CD4-positive, alpha-beta T cell treated with Interleukin-12 subunit alpha and Interleukin-12 subunit beta, for 1 hour (primary cell): ENCODE data around the gene EXOG.

Experiments
- DNase-seq: peaks from one replicate; pipeline ENCODE4 v3.0.0-alpha.2; 2020

The EXOG gene

DNA sequence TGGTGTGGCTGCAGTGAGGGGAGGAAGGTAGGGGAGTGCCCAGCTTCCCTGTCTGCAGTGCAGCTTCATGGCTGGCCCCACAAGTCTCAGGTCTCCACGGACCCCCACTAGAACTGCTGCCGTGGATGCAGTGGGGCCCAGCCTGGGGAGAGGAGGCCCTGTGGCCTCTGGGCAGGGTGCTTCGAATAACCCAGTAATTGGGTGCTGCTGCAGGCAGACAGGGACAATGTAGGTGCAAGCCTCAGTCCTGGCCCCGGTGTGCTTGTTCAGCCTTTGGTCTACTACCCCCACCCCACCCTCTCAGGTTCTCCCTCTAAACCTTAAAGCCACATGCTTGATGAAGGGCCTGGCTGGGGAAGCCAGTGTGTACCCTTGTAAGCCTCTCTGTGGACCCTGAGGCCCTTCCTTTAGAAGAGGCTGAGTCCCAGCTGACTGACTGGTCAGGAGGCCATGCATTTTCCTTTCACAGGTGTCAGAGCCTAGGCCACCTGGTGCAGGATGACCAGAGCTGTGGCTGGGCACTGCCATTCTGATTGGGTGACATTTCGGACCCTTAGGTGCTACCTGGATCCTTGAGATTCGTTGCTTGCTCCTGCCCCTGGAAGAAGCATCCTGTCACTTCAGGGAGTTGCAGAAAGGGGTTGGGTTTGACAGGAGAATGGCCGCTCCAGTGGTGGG lies 21.1 kb upstream of the EXOG start:
- DNase-seq: no peak

DNA sequence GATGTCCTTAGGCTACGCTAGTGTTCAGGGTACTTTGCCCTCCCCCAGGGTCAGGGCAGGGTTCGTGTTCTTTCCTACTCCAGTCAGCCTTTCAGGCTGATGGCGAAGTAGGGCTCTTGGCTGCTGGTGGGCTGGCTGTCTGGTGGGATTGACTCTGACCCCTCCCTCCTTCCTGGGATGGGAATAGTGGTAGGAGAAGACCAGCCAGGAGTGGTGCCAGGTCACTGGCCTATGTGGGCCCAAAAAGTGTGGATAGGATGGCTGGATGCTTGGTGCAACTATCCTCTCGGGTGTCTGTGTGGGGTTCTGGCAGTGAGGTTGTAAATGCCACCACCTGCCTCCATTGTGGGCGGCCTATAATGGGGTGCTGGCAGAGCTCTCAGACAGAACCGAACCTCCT lies 20.4 kb upstream of the EXOG start:
- no peak for DNase-seq

DNA sequence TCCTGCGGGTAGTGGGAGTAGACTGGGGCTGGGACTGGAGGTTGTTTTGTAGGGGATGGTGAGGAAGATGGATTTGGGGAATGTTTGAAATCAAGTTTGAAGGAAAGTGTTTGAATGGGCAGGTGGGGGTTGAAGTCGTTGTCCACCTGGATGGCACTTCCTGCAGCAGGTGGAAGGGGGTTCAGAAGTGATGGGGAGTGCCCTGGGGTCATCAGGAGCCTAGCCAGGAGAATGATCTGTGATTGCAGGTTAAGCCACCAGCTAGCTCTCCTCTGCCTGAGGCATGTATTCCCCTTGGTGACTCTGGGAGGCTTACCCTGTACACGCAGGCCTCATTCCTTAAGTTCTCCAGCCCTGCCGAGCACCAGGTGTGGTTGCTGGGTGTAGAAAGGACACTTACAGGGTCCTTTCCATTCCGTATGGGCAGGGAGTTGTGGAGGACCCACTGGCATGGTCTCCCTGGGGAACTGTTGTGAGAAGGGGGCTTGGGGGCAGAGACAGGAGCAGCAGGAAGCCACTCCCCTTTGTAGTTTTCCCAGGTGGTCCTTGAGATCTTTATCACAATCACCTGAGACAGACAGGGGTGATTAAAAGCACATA lies 19.9 kb upstream of the EXOG start:
- DNase-seq: no peak

DNA sequence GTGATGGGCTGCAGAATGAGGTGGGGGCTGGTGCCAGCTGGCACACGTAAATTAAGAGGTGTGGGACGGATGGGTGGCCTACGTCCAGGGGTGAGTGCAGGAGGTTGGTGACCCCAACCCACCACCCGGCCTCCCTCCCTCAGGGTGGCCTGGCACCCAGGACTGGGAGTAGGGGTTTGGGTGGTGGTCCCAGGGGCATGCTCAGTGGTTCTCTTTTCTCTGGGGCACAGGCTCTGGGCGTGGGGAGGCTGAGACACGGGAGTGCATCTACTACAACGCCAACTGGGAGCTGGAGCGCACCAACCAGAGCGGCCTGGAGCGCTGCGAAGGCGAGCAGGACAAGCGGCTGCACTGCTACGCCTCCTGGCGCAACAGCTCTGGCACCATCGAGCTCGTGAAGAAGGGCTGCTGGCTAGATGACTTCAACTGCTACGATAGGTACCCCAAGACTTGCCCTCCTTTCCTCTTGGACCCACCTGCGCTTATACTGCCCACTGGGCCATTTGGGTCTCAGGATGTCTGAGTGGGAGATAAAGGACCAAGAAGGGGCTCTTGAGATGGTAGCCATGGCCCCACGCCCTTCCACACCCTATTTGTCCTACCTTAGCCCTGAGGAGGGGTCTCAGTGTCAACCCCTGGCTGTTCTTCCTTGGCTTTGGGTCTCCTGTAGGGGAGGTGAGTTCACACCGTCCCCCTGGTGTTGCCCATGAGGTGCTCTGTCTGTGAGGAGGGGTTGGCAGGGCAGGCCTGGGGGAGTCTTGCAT lies 18.9 kb upstream of the EXOG start:
- DNase-seq: no peak

DNA sequence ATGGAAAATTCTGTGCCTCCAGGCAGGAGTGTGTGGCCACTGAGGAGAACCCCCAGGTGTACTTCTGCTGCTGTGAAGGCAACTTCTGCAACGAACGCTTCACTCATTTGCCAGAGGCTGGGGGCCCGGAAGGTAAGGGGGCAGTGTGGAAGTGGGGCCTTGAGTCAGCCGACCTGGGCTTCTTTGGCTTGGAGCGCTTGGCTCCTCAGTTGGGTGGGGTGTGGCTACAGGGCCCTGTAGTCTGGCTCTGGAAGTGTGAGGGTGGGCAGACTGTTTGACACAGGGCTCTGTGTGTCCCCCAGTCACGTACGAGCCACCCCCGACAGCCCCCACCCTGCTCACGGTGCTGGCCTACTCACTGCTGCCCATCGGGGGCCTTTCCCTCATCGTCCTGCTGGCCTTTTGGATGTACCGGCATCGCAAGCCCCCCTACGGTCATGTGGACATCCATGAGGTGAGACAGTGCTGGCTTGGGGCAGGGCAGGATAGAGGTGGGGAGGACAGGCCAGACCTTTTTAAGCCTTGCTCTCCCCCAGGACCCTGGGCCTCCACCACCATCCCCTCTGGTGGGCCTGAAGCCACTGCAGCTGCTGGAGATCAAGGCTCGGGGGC lies 18.2 kb upstream of the EXOG start:
- DNase-seq: no peak

DNA sequence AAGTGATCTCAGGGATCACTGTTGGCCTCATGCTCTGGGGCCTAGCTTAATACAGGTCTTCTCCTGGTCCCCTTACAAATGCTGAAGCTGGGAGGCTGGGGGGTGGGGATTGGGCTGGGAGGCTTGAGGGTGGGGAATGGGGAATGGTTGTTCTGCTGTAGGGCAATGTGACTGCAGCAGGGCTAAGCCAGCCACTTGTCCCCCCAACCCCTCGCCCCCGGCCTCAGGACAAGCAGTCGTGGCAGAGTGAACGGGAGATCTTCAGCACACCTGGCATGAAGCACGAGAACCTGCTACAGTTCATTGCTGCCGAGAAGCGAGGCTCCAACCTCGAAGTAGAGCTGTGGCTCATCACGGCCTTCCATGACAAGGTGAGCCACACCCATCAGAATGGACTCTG lies 17.2 kb upstream of the EXOG start:
- DNase-seq: no peak

DNA sequence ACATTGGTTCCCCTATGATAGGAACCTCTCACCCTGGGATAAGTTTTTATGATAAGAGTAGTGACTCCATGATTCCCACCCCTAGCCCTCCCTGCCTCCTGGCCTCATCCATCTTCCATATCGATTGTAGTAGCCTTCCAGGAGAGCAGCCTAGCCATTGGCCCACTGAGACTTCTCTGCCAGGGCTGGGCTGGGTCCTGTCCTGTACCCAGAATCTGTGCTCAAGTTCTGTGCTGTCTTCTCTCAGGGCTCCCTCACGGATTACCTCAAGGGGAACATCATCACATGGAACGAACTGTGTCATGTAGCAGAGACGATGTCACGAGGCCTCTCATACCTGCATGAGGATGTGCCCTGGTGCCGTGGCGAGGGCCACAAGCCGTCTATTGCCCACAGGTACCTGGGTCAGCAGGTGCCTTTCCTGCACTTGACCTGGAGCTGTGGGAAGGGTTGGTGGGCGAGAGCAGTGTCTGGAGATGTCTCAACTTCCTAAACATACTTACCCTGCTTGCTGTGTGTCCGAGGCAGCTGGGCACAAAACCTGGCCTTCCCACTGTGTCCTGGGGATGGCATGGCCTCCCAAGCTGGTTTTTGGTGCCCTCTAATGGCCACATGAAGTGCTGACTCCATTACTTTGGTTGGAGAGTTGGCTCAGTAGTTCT lies 16.6 kb upstream of the EXOG start:
- DNase-seq: peak; percentile 60

DNA sequence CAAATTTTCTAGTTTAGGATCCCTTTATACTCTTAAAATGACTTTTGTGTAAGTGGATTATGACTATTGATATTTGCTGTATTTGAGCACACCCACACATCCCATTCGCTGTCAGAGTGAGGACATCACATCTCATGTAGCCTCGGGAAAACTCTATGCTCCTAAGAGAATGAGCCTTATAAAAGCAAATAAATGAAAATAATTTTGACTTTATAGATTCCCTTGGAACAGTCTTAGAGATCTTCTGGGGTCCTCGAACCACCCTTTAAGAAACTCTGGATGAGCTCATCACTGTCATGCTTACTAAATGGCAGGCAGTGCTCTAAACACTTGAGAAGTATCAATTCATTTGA lies 16.1 kb upstream of the EXOG start:
- DNase-seq: no peak

DNA sequence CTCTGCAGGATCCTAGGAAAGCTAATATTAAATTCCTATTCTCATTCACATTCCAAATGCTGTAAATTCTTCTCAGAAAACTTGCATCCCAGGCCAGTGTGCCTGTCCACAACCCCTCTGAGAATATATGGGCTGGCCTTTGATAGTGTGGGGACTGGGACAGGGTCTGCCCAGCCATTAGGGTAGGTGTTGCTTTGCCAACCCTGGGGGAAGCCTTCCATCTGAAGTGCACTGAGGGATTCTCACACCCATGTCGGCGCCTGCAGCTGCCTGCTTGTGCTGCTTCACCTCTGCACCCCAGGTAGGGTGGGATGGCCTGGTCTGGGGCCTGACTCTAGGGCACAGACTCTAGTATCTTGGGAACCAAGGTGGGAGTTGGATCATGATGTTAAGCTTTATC lies 15.2 kb upstream of the EXOG start:
- no peak for DNase-seq

DNA sequence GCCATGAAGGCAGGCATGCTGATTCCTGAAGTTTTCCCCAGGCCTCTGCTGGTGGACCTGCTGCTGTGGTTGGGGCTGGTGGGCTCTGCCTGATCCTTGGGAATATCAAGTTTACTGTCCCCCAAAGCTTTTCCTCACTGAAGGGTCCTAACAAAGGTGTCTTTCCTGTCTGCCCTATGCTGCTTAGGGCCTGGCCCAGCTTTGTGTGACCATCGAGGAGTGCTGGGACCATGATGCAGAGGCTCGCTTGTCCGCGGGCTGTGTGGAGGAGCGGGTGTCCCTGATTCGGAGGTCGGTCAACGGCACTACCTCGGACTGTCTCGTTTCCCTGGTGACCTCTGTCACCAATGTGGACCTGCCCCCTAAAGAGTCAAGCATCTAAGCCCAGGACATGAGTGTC lies 13.2 kb upstream of the EXOG start:
- DNase-seq: no peak

DNA sequence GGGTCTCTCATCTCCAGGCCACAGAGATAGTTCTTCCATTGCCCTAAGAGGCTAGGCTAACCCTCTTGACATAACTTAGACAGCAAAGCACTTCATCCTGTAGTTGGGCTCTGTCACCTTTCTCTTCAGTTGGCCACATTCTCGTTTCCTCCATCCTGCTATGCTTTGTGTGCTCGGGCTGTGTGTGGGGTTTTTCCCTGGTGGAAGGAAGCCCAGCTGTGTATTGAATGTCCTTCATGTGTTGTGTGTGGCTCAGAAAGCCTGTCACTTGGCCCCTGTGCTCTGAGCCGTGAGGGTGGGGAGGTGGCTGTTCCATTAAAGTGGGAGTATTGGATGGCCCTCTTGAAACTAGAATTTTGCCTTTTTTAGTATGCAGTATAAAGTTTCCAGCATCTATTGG lies 8.8 kb upstream of the EXOG start:
- no peak for DNase-seq

DNA sequence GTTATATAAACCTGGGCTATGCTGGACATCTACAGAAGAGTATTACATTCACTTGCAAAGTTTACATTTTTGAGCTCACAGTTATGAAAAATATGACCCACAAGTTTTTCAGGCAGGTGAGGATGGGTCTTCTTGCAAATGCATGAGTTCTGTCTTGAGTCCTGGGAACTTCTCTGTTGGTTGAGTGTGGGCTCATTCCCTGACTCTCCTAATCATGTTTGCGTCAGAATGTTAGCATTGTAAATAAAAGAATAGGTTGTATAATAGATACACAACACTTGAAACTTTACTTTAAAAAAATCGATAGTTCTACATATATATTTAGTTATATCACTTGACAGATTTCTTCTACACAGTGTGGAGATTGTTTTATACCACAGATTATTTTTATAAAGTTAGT lies 7.2 kb upstream of the EXOG start:
- DNase-seq: no peak

DNA sequence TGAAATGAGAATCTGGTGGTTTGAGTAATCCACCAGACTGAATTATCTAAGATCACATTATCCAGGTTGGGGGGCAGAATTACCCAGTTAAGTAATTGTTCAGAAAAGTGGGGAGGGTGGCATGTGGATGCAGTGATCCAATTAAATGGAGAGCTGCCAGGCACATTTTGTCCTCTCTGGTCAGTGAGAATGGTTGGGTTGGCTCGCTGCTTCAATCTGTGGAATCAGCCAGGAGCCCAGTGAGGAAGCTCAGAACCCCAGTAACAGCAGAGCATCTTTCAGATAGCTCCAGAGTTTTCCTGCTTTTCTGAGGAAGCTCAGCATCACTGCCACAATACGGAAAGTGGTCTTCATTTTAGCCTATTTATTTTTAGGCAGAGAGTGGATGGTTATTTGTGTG lies 6.4 kb upstream of the EXOG start:
- no peak for DNase-seq

DNA sequence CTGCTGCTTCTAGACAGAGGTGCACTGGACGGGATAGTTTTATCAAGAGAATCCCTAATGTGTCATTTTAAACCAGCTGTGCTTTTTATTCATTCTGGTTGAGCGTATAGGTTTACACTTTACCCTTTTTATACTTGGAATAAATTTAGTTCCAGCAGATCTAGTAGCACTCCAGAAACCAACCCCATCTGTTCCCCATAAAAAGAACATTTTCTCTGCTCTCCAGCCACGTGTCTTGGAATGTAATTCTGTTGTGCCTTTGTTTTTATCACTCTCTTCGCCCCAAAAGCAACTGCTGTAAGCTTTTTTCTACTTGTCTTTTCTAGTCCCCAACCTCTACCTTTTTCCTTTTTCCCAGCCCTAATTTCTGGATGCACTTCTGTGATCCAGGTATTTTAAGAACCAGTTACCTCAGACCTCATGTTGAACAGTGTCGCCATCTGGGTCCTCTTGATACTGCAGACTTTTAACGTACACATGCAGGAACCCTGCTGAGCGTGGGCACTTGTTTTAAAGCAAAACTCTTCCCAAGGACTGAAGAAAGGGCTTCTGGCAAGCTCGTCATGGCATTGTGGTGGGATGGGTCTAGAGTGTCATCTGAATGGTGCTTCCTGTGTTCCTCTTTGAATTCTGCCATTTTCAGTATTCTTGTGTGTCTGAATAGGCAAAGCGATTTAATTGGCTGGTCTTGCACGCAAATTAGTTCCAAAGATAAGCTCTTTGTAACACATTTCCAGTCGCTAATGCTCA lies 5.7 kb upstream of the EXOG start:
- no peak for DNase-seq

DNA sequence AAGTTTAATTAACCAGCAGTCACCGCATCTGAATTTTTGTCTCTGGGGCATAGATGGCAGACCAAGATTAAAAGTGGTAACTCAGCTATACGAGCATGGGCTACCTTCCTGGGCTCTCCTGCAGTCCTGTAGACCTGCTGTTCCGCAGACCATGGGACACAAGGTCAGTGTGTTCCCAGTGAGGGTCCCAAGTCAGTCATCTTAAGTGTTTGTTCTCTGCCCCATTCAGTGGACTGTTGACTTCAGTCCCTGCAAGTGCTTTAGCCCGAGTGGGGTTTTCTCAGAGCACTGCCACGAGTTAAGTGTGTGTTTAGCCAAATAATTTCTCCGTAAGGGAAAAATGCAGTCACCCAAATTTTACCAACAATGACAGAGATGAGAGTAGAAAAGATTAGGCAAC lies 4.9 kb upstream of the EXOG start:
- no peak for DNase-seq

DNA sequence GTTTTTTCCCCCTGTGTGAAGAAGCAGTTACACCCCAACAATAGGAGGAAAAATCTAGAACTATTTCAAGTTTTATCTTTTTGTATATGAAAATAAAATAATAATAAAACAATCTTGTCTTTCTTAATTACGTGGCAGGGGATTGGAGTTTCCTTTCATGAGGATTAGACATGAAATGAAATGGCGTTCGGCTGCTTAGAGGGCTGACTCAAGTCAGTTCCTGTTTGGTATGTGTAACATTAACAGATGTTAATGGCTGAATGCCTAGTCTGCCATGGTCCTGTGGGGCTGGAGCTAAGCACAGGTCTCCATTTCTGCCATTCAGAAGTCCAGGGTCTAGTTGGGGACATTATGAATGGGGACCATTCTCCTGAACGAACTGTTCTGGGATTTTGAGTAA lies 3.1 kb upstream of the EXOG start:
- no peak for DNase-seq

DNA sequence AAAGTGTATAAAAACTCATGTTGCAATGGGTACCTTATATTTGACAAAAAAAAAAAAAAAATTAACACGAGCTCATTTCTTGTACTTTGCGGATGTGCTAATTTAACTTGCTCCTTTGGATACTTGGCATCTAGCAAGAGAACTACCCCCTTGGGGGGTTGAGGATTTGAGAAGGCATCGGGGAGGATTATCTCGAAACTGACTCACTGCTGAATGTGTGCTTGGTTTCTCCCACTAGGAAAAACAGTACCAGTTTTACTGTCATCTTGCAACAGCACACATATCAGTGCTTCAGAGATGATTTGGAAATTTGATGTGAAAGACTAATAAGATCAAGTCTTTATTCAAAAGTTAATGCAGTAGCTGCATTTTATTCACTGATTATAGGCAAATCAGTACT lies 891 bp downstream of the EXOG start:
- no peak for DNase-seq

DNA sequence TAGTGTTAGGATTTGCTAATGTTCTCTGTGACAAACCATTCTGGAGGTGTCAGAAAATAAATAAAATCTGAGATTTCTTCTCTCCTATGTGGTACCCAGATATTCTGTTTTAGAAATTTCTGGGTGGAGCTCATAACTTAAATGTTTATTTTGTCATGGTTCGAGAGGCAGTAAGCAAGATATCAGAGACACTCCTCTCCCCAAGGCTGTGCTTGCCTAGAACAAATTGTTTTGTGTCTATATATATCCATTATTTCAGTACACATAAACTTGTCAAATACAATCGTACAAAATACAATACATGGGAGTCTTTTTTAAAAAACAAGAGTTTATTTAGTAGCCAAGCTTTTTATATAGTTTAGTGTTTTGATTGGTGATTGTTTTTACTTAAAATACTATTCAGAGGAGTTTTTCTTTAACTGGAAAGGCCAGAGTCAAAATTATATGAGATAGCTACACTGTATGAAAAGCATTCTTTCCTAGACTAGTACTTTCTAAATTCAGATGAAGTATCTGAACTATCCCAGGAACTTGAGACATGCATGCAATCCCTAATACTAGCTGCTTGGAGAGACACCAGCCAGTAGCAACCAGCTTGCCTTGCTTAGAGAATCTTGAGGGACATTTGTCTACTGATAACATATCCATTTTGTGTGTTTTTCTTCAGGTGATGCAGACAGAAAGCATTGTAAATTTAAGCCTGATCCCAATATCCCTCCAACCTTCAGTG lies 4.7 kb downstream of the EXOG start:
- DNase-seq: no peak

DNA sequence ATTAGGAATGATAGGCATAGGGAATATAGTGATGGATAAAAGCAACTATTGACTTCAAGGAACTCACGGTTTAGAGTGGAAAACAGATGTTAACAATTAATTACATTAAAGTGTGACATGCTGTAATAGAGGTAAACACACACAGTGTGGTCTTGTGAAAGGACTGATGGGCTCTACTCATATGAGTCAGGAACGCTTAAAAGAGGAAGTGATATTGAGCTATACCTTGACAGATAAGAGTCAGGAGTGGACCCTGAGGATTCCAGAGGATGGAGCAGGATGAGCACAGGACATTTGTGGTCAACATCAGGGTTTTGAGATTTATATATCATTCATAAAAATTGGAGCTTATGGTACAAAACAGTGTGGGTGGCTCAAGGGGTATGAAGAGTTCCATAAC lies 11.0 kb downstream of the EXOG start:
- no peak for DNase-seq

DNA sequence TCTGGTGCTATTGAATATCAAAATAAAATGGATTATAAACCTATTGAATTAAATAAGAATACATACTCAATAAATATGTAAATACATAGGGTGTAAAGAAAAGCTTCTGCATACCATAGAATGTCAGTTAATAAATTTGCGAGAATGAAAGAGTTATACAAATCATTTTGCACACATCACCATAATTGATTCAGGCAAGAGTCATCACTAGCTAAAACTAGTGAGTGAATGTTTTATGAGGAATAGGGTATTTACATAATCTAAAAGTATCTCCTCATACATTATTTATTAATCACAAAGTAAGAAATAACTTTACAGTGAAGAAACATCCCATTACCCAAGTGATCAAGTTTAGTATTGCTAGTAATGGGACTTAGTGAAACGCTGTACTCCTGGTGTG lies 13.6 kb downstream of the EXOG start:
- DNase-seq: no peak

DNA sequence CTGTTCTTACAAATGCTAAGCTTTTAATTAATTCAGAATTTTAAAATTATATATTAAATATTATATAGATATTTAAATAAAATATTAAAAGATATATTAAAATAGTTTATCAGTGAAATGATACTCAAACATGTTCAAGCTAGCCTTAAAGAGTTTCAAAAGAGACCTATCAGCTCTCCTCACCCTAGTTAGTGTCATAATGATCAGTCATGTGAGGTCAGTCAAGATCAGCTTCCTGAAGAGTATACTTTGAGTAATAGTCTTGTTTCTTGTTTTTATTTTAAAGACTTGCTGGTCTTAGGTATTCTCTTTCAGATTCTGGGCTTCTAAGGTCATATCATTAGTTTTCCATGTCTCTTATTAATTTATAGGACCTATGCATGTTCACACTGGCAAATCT lies 14.5 kb downstream of the EXOG start:
- DNase-seq: no peak

DNA sequence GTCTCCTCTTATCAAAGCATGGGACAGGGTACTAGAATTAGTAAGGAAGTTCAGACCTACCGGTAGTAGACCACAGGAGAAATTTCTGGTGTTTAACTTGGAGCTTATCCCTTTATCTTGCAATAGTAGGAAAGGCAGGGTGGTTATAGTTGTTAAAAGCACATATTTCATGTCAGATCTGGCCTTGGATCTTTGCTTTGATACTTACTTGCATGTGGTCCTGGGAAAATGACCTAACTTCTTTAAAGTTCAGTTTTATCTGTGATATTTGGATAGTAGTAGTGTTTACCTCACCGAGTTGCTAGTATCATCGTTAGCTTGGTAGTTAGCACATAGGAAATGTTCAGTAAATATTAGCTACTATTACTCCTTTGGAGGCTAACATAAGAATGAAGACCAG lies 15.4 kb downstream of the EXOG start:
- DNase-seq: no peak
